NCI-H748 (cell line): ENCODE measurements around the gene LPAR6.
"Not testable (repeated sequence)": the region's sequence is repeated elsewhere in the genome, so short reads cannot be mapped to it uniquely, and the experiment has no call there.

Source experiments
- DNase-seq: peaks from one replicate; lab custom pipeline; 2025; ENCODE audit not compliant: unreplicated experiment; lab: John Stamatoyannopoulos, UW

LPAR6 gene

DNA sequence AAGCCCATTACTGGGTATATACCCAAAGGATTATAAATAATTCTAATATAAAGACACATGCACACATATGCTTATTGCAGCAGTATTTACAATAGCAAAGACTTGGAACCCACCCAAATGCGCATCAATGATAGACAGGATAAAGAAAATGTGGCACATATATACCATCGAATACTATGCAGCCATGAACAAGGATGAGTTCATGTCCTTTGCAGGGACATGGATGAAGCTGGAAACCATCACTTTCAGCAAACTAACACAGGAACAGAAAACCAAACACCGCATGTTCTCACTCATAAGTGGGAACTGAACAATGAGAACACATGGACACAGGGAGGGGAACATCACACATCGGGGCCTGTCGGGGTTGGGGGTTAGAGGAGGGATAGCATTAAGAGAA is 9.1 kb upstream of the LPAR6 start:
- not testable (repeated sequence) for DNase-seq

DNA sequence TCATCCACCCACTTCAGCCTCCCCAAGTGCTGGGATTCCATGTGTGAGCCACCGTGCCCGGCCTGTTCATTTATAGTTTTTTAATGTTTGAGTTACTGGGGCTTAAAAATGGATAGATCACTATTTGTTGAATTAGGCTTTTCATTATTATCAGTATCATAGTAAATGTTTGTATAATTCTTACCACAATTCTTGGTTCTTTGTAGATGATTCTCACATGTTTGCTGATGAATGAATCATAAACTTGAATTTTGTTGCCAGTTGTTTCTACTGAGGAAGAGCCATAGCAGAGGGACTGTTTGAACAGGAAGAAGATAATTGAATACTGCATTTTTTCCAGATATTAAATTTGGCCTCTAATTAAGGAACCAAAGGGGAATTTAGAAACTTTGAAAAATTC is 2.6 kb upstream of the LPAR6 start:
- no peak for DNase-seq

DNA sequence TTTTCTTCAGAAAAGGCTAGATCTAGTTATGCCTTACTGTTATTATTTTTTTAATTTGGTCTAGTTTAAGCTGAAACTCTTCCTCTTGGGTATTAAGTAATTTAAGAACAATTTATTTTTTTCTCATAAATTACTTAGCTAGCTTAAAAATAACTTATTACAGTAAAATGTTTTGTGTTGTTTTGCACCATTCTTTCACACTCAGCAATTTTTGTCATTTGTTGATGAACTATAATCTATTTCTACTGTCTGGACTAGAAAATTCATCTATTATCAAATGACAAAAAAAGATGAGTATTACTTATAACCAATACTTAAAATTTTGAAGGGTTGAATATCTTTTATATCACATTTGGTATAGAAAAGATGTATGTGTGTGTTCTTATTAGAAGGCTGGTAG is 1.6 kb upstream of the LPAR6 start:
- no peak for DNase-seq

DNA sequence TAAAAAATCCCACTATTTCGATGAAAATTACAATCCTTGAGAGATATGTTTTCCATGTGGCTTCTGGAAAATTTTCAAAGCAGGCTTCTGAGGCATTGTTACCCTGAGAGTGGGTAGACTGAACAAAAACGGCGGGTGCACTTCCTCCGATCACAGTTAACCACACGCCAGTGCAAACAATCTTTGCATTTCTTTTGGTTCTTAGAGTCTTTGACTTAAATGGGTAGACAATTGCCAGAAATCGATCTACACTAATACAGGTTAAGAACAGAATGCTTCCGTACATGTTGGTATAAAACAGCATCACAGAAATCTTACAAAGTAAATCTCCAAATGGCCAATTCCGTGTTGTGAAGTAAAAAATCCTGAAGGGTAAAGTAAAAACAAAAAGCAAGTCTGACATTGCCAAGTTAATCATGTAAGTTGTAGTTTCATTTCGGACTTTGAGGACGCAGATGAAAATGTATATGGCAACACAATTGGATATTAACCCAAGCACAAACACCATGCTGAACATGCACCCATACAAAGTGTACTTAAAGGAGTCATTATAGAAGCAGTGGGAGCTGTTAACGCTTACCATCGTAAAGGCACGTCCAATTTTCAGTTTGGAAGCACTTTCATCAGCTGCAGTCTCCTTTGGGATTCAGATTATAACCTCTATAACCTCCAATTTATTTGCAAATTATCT is 927 bp downstream of the LPAR6 start:
- DNase-seq, result no peak

DNA sequence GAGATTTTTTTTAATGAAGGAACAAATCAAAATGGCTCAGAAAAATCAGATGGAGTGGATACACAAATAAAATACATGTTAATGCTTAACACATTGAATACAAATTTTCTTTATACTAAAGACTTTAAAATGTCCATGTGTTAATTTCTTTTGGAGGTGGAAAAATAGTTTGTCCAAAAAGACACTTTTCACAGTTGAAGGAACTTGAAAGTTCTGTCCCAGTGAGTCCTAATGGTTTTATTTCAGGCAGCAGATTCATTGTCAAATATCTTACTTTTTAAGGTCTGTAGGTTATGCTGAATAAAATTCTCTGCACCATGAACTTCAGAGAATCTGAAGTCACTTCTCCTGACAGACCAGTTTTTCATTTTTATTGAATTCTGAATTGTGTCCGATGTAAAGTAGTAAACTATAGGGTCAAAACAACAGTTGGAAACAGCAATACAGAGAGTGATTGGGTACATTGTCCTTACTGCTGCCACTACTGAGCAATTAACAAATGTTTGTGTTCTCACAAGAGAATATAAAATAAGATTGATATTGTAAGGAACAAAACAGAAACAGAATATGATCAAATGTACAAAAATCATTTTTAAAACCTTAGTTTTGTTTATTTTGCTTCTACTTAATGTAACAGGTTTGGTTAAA is 1.6 kb downstream of the LPAR6 start:
- DNase-seq, result no peak

DNA sequence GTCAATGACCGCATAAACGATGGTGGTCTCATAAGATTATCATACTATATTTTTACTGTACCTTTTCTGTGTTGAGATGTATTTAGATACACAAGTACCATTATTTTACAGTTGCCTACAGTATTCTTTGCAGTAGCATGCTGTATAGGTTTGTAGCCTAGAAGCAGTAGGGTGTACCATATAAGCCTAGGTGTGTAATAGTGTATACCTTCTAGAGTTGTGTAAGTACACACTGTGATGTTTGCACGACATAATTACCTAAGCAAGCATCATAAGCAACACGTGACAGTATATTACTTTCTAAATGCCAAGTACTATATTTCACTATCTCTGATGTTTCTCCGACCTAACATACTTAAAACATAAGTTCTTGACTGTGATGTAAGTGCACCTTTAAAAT is 2.7 kb downstream of the LPAR6 start:
- no peak for DNase-seq

DNA sequence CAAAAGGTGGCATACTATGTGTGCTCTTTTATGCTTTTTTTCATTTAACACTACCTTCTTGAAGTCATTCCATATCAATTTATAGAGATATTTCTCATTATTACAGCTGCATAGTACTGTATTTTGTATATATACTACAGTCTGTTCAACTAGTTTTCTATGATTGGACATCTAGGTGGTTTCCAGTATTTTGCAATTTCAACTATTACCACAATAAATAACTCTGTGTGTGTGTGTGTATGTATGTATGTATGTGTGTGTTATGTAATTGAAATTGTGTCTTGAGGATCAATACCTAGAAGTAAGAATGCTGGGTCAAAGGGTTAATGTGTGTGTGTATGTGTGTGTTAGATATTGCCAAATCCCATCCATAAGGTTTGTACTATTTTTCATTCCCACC is 7.0 kb downstream of the LPAR6 start:
- no peak for DNase-seq

DNA sequence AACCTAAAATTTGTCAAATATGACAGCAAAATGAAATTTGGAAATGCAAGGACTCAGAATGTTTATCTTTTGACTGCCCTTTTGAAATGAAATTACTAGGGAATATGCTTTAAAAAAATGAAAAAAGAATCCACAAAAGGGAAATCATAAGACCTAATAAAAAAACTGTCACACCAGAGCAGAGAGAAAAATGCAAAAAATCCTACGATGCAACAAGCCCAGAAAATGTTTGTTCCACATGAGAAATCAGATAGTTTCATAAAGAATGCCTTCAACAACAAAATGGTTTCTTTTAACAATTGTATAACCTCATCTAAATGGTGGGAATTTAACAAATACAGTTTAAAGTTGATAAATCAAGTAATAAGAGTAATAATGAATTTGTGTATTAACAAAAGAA is 8.0 kb downstream of the LPAR6 start:
- no peak for DNase-seq

DNA sequence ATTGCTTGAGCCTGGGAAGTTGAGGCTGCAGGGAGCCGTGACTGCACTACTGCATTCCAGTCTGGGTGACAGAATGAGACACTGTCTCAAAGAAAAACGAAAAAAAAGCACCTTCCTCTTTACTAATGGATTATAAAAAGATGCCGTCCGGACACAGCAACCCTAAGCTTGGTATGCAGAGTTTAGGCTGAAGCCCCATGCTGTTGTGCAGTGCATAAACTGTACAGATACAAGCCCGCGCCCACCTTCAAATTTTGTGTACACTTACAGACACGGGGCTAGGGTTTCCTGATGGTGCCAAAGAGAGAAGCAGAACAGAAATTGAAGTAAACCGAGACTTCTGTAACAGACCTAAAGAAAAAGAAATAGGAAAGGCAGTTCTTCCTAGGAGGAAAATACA is 9.0 kb downstream of the LPAR6 start:
- no peak for DNase-seq

DNA sequence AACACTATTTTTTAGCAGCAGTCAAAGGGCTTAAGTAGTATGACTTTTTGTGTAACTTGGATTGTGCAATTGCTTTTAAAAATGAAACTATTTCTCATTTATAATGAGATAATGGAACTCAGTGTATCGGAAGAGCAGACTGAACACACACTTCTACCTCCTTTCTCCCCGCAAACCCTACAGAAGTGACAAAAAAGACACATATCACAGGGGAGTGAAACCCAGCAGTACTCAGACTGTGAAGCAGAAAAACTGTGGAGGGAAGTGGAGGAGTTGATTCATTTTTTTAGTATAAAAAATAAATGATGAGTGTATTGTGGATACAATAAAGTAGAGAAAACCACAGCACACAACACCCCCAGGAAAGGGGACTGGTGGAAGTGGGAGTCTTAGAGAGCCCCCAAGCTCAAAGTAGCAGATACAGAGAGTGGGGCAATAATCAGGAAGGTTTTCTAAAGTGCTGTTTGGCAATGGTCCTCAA is 9.7 kb downstream of the LPAR6 start:
- DNase-seq, result no peak

DNA sequence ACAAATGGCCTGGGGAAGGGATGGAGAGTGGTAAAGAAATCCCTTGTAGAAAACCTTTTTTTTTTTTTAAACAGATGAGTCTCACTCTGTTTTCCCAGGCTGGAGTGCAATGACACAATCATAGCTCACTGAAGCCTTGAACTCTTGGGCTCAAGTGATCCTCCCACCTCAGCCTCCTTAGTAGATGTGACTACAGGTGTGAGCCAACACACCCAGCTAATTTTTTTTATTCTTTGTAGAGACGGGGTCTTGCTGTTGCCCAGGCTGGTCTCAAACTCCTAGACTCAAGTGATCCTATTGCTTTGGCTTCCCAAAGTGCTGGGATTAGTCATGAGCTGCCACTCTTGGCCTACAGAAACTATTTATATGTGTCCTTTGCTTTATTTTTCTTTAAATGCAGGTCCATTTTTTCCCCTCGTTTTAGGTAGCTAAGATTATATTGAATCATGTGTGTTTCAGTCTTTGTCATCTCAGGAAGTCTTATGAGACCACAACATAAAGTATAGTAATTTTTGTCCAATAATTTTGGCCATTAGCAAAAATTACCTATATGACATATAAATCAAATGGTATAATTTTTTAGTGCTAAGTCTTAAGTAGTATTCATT is 10.5 kb downstream of the LPAR6 start:
- DNase-seq, result no peak

DNA sequence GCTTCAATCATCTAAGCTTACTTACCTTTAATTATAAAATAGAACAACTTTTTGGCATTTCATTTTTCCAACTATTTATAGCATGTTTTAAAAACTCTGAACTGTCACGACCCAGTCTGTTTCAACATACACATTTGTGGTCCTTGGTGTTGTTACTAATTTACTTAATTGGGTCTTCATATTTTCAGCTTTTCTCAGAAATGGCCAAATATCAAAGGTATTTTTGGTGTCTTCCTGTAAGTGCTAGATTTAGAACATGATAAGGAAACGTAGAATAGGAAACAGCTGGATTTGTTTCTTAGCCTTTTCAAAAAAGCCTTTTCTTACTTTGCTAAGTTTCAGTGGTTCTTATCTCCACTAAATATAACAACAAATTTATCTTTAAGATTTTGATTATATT is 11.4 kb downstream of the LPAR6 start:
- DNase-seq, result no peak

DNA sequence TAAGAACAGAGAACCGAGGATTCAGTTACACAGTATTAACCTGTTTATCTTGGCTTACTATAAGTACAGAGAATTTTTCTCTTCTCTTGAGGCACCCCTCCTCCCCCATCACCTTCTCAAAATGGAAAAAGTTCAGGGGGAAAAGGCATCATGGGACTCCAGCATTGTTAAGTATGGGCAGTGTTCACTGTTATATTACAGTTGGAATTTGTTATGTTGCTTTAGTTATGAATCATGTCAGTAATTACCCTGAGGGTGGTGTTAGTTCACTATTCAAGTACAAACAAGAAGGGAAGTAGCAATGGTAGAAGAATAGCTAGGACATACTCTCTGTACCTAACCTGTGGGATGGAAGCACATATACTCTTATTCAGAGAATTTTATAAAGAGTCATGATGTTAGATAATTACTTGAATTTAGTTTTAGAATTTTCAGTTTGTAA is 12.0 kb downstream of the LPAR6 start:
- no peak for DNase-seq

DNA sequence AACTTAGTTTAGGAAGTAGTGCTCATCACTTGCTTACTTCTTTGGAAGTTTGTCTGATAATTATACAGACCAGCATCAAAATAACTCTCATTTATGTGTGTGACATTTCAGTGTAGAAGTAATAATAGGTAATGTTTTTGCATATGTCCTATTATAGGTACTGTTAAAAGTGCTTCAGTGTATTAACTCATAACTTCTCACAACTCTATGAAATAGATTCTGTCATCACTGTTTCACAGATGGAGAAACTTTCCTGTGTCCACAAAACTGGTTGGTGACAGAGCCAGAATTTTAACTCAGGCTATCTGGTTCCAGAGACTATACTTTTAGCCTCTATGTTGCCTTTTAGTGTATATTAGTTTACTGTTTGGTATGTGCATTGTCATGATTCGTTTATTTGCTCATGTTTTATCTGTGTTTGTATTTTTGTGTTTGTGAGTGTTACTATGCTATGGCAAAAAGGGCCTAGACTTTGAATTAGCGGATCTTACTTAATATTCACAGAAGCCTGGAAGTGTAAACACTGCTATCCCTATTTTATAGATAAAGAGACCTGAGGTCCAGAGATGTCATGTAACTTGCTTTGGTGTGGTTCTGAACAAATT is 12.7 kb downstream of the LPAR6 start:
- DNase-seq, result no peak

DNA sequence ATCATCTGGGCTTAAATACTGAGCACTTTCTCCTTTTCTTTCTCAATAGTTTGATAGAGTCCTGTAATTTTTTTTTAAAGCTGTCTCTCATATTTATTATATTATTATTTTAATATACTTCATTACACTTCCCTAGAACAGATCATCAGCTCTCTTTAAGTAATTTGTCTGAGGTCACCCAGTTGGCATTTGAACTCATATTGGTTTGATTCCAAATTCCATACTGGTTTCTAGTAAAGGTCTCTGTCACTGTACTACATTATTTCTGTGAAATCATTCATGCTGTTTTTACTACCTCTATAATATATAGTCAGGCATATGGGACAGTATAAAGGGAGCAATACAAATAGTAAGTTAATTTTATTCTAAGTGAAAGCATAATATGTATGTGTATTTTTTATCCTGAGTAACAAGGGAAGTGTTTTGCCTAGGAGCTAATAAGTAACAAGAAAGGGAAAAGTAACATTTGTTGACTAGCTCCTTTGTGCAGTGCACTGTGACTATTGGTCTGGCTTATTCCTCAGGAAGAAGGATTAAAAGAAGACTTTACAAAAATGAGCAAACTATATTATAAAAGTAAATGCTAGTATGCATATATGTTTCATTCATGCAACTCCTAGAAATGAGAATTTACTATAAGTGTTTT is 14.3 kb downstream of the LPAR6 start:
- DNase-seq, result no peak

DNA sequence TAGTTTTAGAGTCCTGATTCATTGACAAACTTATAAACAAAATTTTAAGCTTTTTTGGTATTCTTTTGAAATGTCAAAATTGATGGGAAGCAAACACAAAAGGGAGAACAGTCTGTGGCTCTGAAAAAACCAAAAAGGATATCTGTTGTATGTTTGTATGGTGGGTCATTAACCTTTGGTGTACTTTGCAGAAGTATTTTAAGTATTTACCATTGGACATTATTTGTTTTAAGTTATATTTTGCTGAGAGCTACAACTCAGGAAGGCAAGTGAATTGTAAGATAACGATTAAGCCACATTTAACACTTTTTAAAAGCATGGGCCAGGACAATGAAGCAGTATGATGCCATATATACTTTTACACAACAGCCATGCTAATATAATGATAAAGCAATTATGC is 15.2 kb downstream of the LPAR6 start:
- DNase-seq, result no peak

DNA sequence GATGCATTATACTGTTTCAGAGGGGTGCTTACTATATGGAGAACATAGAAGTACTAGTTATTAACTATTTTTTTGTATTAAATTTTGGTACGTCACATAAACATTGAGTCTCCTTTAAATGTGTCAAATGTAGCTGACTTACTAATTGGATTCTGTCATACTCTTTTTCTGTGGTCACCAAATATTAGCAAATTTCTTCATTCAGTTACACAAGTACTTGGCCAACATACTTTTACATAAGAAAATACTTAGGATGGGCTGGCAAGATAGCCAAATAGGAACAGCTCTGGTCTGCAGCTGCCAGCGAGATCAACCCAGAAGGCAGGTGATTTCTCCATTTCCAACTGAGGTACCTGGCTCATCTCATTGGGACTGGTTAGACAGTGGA is 19.2 kb downstream of the LPAR6 start:
- DNase-seq, result no peak

DNA sequence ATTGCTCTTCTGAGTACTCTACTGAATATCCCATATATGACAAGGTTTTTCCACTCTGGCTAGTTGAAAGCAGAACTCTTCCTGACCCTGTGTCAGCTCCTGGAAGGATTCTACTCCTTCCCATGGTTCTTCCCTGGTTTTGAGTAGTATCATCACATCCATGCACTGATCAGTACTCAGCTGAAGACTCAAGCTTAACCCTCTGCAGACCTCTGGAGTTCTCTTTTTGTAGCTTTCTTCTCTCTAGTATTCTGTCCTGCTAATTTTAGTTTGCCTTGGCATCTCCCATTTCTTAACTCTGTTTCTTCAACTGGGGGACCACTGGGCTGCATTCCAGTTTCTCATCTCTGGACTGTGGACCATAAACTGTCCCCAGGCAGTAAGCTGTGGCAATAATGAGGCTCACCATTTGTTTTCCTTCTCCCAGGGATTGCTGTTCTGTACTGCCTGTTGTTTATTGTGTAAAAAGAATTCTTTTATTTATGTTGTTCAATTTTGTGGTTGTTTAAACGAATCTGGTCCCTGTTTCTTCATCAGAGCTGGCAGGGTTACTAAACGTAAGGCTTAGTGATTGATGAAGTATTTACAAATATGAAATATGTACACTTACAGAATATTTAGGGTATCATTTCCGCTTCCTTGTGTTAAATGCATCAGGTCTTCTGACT is 19.7 kb downstream of the LPAR6 start:
- no peak for DNase-seq

DNA sequence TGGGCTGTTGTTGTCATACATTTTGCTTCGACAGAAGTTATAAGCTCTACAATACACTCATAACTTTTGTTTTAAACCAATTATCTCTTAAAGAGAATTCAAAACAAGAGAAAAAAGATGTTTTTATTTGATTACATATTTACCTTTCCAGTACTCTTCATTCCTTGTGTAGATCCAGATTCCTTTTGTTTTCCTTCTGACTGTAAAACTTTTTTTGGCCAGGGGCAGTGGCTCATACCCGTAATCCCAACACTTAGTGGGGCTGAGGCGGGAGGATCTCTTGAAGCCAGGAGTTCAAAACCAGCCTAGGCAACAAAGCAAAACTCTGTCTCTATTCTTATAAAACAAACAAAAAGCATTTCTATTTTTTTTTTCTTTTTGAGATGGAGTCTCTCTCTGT is 21.7 kb downstream of the LPAR6 start:
- no peak for DNase-seq

DNA sequence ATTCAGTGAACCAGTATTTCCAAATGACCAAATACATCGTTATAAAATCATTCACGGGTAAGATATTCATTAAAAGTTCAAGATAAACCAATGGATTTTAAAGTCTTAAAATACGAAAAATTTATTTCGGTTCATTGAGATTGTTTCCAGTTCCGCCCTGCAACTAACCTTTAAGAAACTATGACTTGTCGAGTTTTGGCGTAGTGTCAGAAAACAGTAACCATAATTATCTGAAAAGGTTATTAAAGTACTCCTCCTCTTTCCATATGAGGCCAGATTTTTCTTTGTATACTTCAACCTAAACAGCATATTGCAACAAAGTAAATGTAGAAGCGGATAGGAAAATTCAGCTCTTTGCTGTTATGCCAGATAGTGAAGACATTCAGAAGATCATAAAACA is 26.1 kb downstream of the LPAR6 start:
- no peak for DNase-seq

DNA sequence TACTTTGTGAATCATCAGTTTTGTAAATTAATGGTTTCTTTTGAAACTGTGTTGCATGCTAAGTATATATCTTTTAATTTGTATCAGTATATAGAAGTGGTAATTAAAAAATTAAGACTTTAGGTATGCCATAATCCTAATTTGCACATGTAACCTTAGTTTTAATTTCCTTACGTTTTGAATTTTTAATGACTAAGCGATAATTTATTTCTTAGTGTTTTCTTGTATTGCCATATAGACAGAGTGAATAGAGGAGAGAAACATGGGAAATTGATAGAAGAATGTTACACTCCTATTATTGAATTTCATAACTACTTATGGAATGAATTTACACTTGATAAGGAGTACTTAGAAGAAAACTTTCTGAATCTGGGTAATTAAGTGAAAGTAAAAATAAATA is 29.5 kb downstream of the LPAR6 start:
- DNase-seq, result no peak
